ENCODE data around the gene ANKRD13A.

Gene ANKRD13A

DNA sequence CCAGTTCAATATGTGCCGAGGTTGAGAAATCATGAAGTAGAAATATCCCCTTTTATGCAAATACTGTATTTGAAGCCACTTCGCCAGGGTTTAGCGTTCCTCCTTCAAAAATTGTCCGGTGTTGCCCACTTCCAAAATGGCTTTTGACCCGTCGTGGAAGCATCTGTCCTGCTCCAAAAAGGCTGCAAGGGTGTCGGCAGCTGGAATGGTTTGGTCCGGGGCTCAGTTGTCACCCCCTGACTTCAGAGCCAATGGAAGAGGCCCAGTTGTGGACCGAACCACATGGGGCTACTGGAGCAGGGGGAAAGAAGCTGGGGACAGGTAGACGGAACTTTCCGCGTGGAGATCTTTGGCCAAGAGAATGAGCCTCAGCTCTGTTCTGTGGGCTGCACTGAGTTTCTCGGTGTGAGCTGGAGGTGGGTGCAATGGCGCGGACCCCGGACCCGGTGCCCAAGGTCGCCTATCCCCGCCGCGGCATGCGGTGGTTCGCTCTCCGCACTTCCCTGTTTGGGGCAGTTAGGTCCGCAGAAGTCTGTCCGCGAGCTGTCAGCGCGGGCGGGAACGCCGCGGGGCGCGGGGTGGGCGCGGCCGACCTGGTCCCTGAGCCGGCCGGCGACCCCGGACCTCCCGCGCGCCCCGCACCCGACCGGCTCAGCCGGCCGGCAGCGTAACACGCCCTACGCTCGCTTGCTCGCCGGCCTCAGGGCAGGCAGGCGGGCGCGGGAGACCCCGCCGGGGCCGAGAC lies at the start of gene ANKRD13A:
ANKRD13A (plus strand) TSS at position 527 of the 745 bp plus-strand sequence. CDS start 259 bp downstream, outside the sequence.
- H3K36me3 ChIP-seq (ENCODE audit: control insufficient read depth in 2 of 2, insufficient read depth in 2 of 2, low read length in 2 of 2): peaks cover 2 to 6% of the 10 kb centered on the region in 2 donors
- peak within 1 kb of the TSS; percentile 74 to 87 for H3K9ac ChIP-seq (ENCODE audit: low read length in 2 of 2)
- H3K4me1 ChIP-seq (ENCODE audit: control insufficient read depth, insufficient read depth, low read length): peaks cover 23% of the 10 kb centered on the region

GRCh38 chr12:109950625-109951024 lies 48.6 kb upstream of the ANKRD13A start:
- Histone ChIP-seq H3K36me3 (ENCODE audit: control insufficient read depth in 2 of 2, insufficient read depth in 2 of 2, low read length in 2 of 2) (peaks cover 39 to 45% of the 10 kb centered on the region in 2 donors), H3K4me1 (ENCODE audit: control insufficient read depth, insufficient read depth, low read length) (peaks cover 41% of the 10 kb centered on the region), H3K4me3 (ENCODE audit: low read length in 2 of 2) (no peak overlapping the region), H3K27ac (ENCODE audit: low read length) (peak overlapping the region; percentile 62), H3K27me3 (ENCODE audit: control insufficient read depth in 1 of 2, insufficient read depth in 2 of 2, low read length in 2 of 2) (no peaks in the 10 kb centered on the region), H3K9ac (ENCODE audit: low read length in 2 of 2) (no peak overlapping the region), H3K9me3 (ENCODE audit: control insufficient read depth in 2 of 2, low read length in 2 of 2) (no peaks in the 10 kb centered on the region)

More for the DNA sequence above, at the start of gene ANKRD13A:
- Histone ChIP-seq H3K4me3 (ENCODE audit: low read length in 2 of 2) (peak within 1 kb of the TSS; percentile 80 to 88), H3K27me3 (ENCODE audit: control insufficient read depth in 1 of 2, insufficient read depth in 2 of 2, low read length in 2 of 2) (no peaks in the 10 kb centered on the region), H3K9me3 (ENCODE audit: control insufficient read depth in 2 of 2, low read length in 2 of 2) (no peaks in the 10 kb centered on the region), H3K27ac (ENCODE audit: low read length) (peak within 1 kb of the TSS; percentile 78)

DNA sequence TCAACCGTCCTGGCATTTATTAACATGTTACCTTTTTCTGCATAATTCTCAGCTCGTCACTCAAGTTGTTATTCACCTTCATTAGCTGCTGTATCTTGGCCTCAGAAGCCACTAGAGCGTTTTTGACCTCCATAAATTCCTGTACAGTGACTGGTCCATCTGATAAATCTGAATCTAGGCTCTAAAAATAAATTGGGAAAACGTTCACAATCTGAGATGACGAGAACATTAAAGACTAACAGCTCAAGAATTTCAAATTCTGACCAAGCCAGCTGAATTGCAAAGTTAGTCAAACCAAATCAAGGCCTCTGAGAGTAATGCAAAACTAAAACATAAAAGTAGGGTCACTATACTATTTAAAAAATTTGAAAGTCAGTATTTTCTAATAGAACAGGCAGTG lies 48.1 kb upstream of the ANKRD13A start:
- Histone ChIP-seq H3K4me1 (ENCODE audit: control insufficient read depth, insufficient read depth, low read length) (peaks cover 41% of the 10 kb centered on the region), H3K9ac (ENCODE audit: low read length in 2 of 2) (no peak overlapping the region), H3K27ac (ENCODE audit: low read length) (peak overlapping the region; percentile 62), H3K36me3 (ENCODE audit: control insufficient read depth in 2 of 2, insufficient read depth in 2 of 2, low read length in 2 of 2) (peaks cover 40 to 47% of the 10 kb centered on the region in 2 donors), H3K9me3 (ENCODE audit: control insufficient read depth in 2 of 2, low read length in 2 of 2) (no peaks in the 10 kb centered on the region), H3K27me3 (ENCODE audit: control insufficient read depth in 1 of 2, insufficient read depth in 2 of 2, low read length in 2 of 2) (no peaks in the 10 kb centered on the region), H3K4me3 (ENCODE audit: low read length in 2 of 2) (no peak overlapping the region)

DNA sequence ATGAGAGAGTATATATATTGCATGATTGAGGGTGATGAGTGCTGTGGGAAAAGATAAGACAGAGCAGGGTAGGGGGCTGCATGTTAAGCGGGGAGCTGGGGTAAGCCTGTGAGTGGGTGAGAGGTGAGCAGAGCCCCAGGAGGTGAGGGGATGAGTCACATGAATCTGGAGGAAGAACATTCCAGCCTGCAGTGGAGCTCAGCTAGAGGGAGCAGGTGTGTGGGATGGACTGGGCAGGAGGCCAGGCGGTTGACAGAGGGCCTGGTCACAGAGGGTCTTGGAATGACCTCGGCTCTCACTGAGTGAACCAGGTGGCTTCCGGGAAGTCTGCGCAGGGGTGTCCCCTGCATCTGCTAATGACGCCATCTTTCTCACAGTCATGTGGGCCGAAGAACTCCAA lies 47.5 kb upstream of the ANKRD13A start:
- H3K27me3 ChIP-seq (ENCODE audit: control insufficient read depth in 1 of 2, insufficient read depth in 2 of 2, low read length in 2 of 2): no peaks in the 10 kb centered on the region
- H3K27ac ChIP-seq (ENCODE audit: low read length): peak overlapping the region; percentile 0
- no peak overlapping the region for H3K4me3 ChIP-seq (ENCODE audit: low read length in 2 of 2)
- H3K4me1 ChIP-seq (ENCODE audit: control insufficient read depth, insufficient read depth, low read length): peaks cover 41% of the 10 kb centered on the region
- H3K9me3 ChIP-seq (ENCODE audit: control insufficient read depth in 2 of 2, low read length in 2 of 2): no peaks in the 10 kb centered on the region
- no peak overlapping the region for H3K9ac ChIP-seq (ENCODE audit: low read length in 2 of 2)
- peaks cover 39 to 47% of the 10 kb centered on the region in 2 donors for H3K36me3 ChIP-seq (ENCODE audit: control insufficient read depth in 2 of 2, insufficient read depth in 2 of 2, low read length in 2 of 2)

GRCh38 chr12:109952160-109952858 lies 46.9 kb upstream of the ANKRD13A start:
- Histone ChIP-seq H3K4me3 (ENCODE audit: low read length in 2 of 2) (no peak overlapping the region), H3K27ac (ENCODE audit: low read length) (peak overlapping the region; percentile 0), H3K9me3 (ENCODE audit: control insufficient read depth in 2 of 2, low read length in 2 of 2) (no peaks in the 10 kb centered on the region), H3K9ac (ENCODE audit: low read length in 2 of 2) (no peak overlapping the region), H3K4me1 (ENCODE audit: control insufficient read depth, insufficient read depth, low read length) (peaks cover 36% of the 10 kb centered on the region), H3K36me3 (ENCODE audit: control insufficient read depth in 2 of 2, insufficient read depth in 2 of 2, low read length in 2 of 2) (peaks cover 38 to 42% of the 10 kb centered on the region in 2 donors), H3K27me3 (ENCODE audit: control insufficient read depth in 1 of 2, insufficient read depth in 2 of 2, low read length in 2 of 2) (no peaks in the 10 kb centered on the region)

GRCh38 chr12:109952873-109953272 lies 46.4 kb upstream of the ANKRD13A start:
- no peaks in the 10 kb centered on the region for H3K27me3 ChIP-seq (ENCODE audit: control insufficient read depth in 1 of 2, insufficient read depth in 2 of 2, low read length in 2 of 2)
- H3K4me3 ChIP-seq (ENCODE audit: low read length in 2 of 2): no peak overlapping the region
- peaks cover 35% of the 10 kb centered on the region for H3K4me1 ChIP-seq (ENCODE audit: control insufficient read depth, insufficient read depth, low read length)
- H3K9ac ChIP-seq (ENCODE audit: low read length in 2 of 2): no peak overlapping the region
- H3K9me3 ChIP-seq (ENCODE audit: control insufficient read depth in 2 of 2, low read length in 2 of 2): no peaks in the 10 kb centered on the region
- peaks cover 38 to 39% of the 10 kb centered on the region in 2 donors for H3K36me3 ChIP-seq (ENCODE audit: control insufficient read depth in 2 of 2, insufficient read depth in 2 of 2, low read length in 2 of 2)
- H3K27ac ChIP-seq (ENCODE audit: low read length): peak overlapping the region; percentile 0

- Histone ChIP-seq H3K4me3 (ENCODE audit: low read length in 2 of 2) (no peak overlapping the region), H3K36me3 (ENCODE audit: control insufficient read depth in 2 of 2, insufficient read depth in 2 of 2, low read length in 2 of 2) (peaks cover 33 to 40% of the 10 kb centered on the region in 2 donors), H3K9me3 (ENCODE audit: control insufficient read depth in 2 of 2, low read length in 2 of 2) (no peaks in the 10 kb centered on the region), H3K4me1 (ENCODE audit: control insufficient read depth, insufficient read depth, low read length) (peaks cover 29% of the 10 kb centered on the region), H3K9ac (ENCODE audit: low read length in 2 of 2) (no peak overlapping the region), H3K27ac (ENCODE audit: low read length) (no peak overlapping the region), H3K27me3 (ENCODE audit: control insufficient read depth in 1 of 2, insufficient read depth in 2 of 2, low read length in 2 of 2) (no peaks in the 10 kb centered on the region)
Measured at GRCh38 chr12:109953656-109954055, 45.6 kb upstream of the ANKRD13A start.

- no peaks in the 10 kb centered on the region for H3K4me1 ChIP-seq (ENCODE audit: control insufficient read depth, insufficient read depth, low read length)
- H3K9ac ChIP-seq (ENCODE audit: low read length in 2 of 2): no peak overlapping the region
- peaks cover 30 to 34% of the 10 kb centered on the region in 2 donors for H3K36me3 ChIP-seq (ENCODE audit: control insufficient read depth in 2 of 2, insufficient read depth in 2 of 2, low read length in 2 of 2)
- H3K9me3 ChIP-seq (ENCODE audit: control insufficient read depth in 2 of 2, low read length in 2 of 2): no peaks in the 10 kb centered on the region
- H3K4me3 ChIP-seq (ENCODE audit: low read length in 2 of 2): no peak overlapping the region
- no peaks in the 10 kb centered on the region for H3K27me3 ChIP-seq (ENCODE audit: control insufficient read depth in 1 of 2, insufficient read depth in 2 of 2, low read length in 2 of 2)
- H3K27ac ChIP-seq (ENCODE audit: low read length): no peak overlapping the region
Measured at GRCh38 chr12:109958374-109958773, 40.9 kb upstream of the ANKRD13A start.

DNA sequence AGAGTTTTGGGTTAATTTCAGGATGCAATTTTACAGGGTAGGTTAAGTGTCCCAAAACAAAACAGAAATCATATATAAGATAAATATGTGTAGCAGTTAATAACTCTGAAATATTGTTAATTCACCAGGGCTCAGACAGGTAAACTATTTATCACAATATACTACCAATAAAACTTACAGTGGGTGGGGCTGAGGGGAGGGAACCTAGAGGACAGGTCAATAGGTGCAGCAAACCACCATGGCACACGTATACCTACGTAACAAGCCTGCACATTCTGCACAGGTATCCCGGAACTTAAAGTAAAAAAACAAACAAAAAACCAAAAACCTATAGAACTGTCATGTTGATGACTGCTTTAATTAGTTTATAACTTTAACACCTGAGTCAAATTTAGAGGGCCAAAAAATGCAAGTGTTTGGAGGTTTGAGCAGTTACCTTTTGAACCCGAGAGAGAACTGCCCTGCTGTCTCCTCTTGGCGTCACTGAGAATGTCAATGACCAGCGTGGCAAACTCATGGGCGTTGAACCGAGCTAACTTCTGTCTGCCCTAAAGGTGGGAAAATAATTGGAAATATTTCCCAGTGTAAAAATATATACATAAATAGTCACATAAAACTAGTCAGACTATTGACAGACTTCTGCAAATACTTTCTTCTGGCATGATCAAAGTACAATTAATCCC lies 39.7 kb upstream of the ANKRD13A start:
- Histone ChIP-seq H3K9ac (ENCODE audit: low read length in 2 of 2) (no peak overlapping the region), H3K4me1 (ENCODE audit: control insufficient read depth, insufficient read depth, low read length) (no peaks in the 10 kb centered on the region), H3K36me3 (ENCODE audit: control insufficient read depth in 2 of 2, insufficient read depth in 2 of 2, low read length in 2 of 2) (peaks cover 32 to 37% of the 10 kb centered on the region in 2 donors), H3K9me3 (ENCODE audit: control insufficient read depth in 2 of 2, low read length in 2 of 2) (no peaks in the 10 kb centered on the region), H3K4me3 (ENCODE audit: low read length in 2 of 2) (no peak overlapping the region), H3K27me3 (ENCODE audit: control insufficient read depth in 1 of 2, insufficient read depth in 2 of 2, low read length in 2 of 2) (no peaks in the 10 kb centered on the region), H3K27ac (ENCODE audit: low read length) (no peak overlapping the region)

DNA sequence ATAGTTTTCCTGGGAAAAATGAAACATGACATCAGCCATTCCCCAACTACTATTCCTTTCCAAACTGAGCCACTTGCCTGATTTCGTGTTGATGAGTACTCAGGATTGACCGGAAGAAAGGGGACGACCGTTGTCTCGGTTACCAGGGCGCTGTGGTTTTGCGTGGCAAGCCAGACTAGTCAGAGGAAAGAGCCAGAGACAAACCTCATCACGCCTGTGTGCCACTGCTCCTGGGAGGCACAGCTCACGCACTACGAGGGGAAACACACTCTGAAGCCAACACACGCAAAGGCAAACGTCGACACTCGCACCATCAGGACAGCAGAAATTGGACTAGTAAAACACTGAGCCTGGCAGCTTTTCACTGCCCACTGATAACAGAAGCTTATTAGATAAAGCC lies 38.0 kb upstream of the ANKRD13A start:
- H3K27ac ChIP-seq (ENCODE audit: low read length): no peak overlapping the region
- no peak overlapping the region for H3K4me3 ChIP-seq (ENCODE audit: low read length in 2 of 2)
- no peaks in the 10 kb centered on the region for H3K27me3 ChIP-seq (ENCODE audit: control insufficient read depth in 1 of 2, insufficient read depth in 2 of 2, low read length in 2 of 2)
- no peaks in the 10 kb centered on the region for H3K4me1 ChIP-seq (ENCODE audit: control insufficient read depth, insufficient read depth, low read length)
- no peaks in the 10 kb centered on the region for H3K9me3 ChIP-seq (ENCODE audit: control insufficient read depth in 2 of 2, low read length in 2 of 2)
- H3K36me3 ChIP-seq (ENCODE audit: control insufficient read depth in 2 of 2, insufficient read depth in 2 of 2, low read length in 2 of 2): peaks cover 34 to 43% of the 10 kb centered on the region in 2 donors
- H3K9ac ChIP-seq (ENCODE audit: low read length in 2 of 2): no peak overlapping the region
